GM20000 (cell line): Measurements from ENCODE around the gene TBC1D5.
A peak's percentile ranks its signal among the peaks of the same experiment; 100 is the strongest.

ENCODE experiments used
- DNase-seq: peaks from one replicate; pipeline ENCODE4 v3.0.0; 2012; ENCODE audit warnings: low spot score
- TF ChIP-seq, protein P1 (sequence below): IDR thresholded peaks from 2 replicates; pipeline ENCODE4 v1.5.1; 2012; ENCODE audit warnings: mild to moderate bottlenecking, control low read depth; ENCODE audit errors: extremely low read depth, missing control alignments

The TBC1D5 gene

DNA sequence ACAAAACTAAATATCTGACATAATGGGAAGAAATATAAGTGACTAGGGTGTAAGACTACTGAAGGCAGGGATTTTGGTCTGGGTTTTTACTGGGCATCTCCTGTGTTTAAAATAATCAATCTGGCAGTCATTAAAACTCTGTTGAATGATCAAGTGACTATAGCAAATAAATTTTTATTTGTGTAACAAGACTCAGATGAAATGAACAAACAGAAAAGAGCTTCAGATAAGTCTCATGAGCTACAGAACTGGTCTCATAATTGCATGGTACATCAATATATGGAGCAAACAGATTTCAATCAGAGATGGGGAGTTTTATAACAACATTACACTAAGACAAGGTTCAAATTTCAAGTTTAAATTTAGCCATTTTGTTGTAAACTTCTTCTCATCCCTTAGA, 485.2 kb downstream of the TBC1D5 start:
- TF ChIP-seq, protein P1, sequence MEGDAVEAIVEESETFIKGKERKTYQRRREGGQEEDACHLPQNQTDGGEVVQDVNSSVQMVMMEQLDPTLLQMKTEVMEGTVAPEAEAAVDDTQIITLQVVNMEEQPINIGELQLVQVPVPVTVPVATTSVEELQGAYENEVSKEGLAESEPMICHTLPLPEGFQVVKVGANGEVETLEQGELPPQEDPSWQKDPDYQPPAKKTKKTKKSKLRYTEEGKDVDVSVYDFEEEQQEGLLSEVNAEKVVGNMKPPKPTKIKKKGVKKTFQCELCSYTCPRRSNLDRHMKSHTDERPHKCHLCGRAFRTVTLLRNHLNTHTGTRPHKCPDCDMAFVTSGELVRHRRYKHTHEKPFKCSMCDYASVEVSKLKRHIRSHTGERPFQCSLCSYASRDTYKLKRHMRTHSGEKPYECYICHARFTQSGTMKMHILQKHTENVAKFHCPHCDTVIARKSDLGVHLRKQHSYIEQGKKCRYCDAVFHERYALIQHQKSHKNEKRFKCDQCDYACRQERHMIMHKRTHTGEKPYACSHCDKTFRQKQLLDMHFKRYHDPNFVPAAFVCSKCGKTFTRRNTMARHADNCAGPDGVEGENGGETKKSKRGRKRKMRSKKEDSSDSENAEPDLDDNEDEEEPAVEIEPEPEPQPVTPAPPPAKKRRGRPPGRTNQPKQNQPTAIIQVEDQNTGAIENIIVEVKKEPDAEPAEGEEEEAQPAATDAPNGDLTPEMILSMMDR: no peak
- DNase-seq: no peak

DNA sequence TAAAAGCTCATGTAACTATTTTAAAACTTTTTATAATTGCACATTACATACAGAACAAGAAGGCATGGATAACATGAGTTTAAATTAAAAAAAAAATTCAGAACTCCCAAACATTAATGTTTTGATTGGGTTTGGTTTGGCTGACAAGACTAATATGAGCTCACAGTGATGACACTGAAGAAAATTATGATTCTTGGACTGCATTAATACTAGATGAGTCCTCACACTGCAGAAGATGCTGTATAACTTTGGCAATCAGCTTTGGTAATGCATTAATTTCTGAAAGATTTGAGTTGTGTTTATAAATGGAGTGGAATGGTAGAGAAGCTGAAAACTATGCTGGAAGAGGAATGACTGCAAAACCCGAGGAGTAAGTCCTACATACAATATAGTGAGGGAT, 498.8 kb downstream of the TBC1D5 start:
- no peak for DNase-seq
- TF ChIP-seq, protein P1: no peak

DNA sequence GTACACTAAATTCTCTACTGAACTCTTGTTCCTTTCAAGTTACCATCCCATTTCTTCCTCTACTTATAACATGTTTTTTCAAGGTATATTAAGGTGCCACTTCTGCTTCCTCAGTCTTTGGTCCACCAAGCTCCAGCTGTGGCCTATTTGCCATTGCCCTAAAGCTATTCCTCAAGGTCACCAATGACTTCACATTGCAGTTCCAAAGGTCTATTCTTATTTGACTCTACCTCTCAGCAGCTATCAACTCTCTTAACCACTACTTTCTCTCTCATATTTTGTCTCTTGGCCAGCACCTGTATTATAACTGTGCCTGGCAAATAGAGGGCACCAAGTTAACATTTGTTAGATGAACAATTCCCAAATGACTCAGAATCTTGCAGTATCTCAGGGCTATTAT, 503.0 kb downstream of the TBC1D5 start:
- no peak for DNase-seq
- TF ChIP-seq, protein P1: no peak

DNA sequence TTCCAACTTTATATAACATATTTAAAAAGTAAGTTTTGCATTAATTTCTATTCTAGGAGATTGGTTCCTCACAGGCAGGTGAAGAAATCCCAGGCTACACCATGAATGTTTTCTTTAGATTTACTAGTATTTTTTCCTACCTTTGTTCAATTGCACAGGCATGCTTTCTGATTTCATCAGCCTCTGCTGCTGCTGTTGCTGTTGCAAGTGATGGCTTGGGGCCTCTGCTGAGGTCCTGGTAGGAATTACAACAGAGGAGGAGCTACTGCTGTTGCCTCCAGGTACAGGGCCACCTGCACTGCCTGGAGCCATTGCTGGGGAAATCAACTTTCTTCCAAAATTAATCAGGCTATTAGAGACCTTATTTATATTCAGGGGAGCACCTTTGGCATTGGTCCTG, 504.4 kb downstream of the TBC1D5 start:
- DNase-seq: no peak
- TF ChIP-seq, protein P1: no peak

DNA sequence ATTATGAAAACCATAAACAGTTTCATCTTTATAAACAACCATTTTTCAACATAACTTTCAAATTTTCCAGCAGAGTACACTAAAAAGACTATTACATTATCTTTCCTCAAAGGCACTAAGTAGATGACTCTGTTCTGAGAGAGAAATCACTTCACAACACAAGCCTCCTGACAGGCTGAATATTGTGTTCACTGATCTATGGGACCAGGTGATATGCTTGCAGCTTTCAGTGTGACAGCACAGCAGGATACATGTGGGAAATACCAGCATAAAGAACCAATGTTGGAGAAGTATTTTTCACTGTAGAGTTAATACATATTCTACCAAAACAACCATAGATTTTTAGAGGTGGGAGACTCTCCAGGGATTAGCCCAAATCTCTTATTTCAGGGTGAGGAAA, 507.1 kb downstream of the TBC1D5 start:
- TF ChIP-seq, protein P1: no peak
- DNase-seq: no peak

DNA sequence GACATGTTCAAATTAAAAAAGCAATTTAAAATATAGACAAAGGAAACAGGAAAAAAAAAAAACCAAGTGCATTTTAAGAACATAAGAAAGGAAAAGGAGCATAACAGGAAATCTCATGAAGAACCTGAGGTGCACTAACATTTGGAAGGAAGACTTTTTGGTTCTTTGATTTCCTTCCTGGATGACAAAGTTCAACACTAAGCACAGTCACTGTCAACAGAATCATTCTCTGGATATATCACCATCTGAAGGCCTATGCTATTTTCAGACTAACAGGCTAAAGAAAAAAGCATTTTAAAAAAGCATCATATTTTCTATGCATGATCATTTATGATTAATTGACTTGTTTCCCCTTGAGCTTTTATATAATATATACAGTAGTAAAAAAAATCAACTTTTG, 508.0 kb downstream of the TBC1D5 start:
- TF ChIP-seq, protein P1: no peak
- DNase-seq: no peak

DNA sequence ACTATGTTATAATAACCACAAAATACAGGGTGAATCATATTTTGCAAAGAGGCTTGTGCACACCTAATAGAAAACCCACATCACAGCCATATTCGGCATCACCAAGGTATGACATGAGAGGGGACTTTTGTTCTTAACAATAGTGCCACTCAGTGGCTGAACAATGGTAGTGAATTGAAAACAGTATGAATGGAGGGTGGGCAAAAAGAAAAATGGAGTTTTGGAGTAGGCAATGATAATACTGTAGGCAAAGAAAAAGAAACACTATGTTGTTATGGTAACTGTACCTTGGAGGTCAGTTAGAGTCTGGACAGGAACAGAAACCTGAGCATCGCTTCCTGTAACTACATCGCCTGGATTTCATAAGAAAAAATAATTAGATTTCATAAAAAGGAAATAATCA, 509.0 kb downstream of the TBC1D5 start:
- TF ChIP-seq, protein P1: peak; percentile 48
- peak; percentile 36 for DNase-seq
